ENCODE measurements around the gene FMN1. TPM values are rescaled to one million over a fixed set of nuclear protein-coding genes. Genes with fewer than 3 reads are reported as not detected.
A peak's percentile ranks its signal among the peaks of the same experiment; 100 is the strongest.

FMN1 gene
- total RNA-seq, 1 experiment from 2014 or later, result 11.5 TPM

- no peak for DNase-seq (ENCODE audit: low spot score)
Measured at GRCh38 chr15:33157371-33158037, 37.0 kb downstream of the FMN1 start.

DNA sequence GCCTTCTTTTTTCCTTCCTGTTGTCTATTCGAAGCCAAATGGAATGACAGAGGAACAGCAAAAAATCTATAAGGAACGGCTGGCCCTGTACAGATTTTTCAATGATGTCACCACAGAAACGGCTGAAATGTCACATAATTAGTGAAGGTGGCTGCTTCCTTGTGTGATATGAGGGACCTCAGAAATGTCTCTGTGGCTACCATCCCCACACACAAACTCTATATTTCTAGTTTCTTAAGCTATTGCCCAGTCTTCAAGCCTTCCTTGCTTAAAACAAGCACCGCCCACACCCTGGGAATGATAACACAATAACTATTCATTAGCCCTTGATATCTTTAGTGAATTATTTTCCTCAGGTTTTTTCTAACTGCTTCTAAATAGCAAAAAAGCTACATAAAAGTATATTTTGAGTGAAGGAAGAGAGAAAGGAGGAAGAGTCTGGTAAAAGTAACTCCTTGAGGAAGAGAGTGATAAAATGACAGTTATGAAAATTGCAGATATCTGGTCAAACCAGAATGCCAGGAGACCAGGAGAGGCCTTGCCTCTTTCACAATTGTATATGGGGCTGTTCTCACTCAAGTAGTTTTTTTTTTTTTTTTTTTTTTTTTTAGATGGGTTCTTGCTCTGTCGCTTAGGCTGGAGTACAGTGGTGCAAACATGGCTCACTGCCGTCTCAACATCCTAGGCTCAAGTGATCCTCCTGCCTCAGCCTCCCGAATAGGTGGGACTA, 38.7 kb downstream of the FMN1 start:
- peak; percentile 24 for DNase-seq (ENCODE audit: low spot score)

- DNase-seq (ENCODE audit: low spot score), result peak; percentile 19
Measured at GRCh38 chr15:33154351-33155166, 40.0 kb downstream of the FMN1 start.

DNA sequence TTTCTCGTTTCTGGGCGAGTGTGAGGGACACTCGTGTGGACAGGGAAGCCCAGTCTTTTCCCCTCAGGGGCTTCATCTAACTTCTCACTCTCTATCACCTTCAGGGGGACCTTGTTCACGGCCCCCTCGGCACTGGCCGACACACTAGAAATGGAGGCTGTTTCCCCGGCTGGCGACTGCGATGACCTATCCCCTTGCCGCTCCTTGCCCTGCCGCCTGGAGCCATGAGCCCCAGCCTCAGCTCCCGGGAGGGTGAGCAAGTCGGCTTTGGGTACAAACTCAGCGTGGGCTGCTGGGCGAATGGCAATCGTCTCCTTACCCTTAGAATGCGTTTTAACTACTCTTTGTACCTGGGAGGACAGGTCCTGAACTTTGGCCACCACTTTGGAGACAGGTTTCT, 41.0 kb downstream of the FMN1 start:
- DNase-seq (ENCODE audit: low spot score), result no peak

DNA sequence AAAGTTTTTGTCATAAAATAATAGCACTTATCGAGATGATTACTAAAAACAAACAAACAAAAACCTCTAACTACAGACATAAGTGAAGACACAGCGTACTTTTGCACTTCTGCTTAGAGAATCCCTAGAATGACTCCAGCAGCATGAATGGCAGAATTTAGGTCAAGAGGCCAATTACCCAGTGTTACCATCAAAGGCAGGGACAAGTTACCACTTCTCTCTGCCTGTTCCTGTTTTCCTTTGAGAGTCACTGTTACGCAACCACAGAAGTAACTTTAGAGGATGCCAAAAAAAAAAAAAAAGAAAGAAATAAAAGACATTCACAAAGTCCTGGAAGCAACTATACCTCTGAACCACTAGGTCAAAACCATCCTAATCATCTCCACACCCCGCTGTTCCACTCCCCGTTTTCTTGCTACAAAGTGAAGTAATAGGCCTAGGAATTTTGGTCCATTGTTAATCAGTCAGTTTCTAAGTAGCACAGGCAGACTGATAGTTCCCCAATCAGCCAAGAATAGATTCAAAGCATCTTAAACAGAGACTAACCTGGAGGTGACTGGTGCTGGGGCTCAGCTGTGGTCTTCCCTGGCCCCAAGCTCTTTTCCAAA, 41.9 kb downstream of the FMN1 start:
- DNase-seq (ENCODE audit: low spot score), result no peak

- no peak for DNase-seq (ENCODE audit: low spot score)
Measured at GRCh38 chr15:33150971-33151370, 43.5 kb downstream of the FMN1 start.

- DNase-seq (ENCODE audit: low spot score), result peak; percentile 74
Measured at GRCh38 chr15:33150431-33150941, 44.0 kb downstream of the FMN1 start.

- DNase-seq (ENCODE audit: low spot score), result peak; percentile 64
Measured at GRCh38 chr15:33149919-33150318, 44.6 kb downstream of the FMN1 start.

DNA sequence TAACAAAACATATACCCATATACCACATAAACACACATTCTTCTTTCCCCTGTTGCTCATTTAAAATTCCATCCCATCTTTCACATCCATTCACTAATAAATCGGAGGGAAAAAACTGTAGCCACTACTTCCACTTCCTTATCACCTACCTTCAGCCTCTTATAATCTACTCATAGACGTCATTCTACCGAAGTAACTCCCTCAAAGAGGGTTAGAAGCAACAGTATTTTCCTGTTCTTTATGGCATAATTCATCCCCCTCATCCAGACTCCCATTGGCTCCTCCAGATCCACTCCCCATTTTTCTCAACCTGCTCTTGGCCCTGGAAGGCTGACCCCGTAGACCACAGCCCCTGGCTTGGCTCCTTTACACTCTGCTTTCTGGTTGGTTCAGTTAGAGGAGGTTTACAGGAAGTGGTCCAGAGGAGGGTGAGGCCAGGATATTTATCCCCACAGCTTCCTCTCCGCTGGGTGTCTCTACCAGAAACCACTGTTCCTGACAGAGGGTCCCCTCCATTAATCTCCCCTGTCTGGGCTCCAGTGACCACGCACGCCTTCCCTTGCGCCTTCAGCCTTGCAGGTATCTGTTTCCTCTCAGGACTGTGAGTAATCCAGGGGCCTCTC, 46.3 kb downstream of the FMN1 start:
- DNase-seq (ENCODE audit: low spot score), result no peak

GRCh38 chr15:33146051-33146450, 48.5 kb downstream of the FMN1 start:
- no peak for DNase-seq (ENCODE audit: low spot score)

DNA sequence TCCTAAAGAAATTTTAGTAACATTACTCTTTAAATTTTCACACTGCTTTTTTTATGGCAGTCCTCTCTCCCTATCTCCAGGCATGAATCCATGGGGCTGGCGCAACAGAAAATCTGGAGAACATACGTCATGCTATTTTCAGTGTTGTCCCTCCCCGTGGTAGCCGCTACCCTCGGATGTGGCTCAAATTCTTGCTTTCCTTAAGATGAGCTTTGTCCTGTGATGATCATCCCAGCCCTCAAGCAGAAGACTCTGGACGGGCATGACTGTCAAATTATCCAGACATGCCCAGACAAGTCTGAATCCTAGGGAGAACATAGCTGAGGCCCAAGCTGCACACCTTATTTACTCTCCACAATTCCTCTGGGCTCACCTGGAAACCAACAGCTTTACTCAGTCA, 49.1 kb downstream of the FMN1 start:
- DNase-seq (ENCODE audit: low spot score), result no peak

GRCh38 chr15:33142708-33143107, 51.8 kb downstream of the FMN1 start:
- no peak for DNase-seq (ENCODE audit: low spot score)

DNA sequence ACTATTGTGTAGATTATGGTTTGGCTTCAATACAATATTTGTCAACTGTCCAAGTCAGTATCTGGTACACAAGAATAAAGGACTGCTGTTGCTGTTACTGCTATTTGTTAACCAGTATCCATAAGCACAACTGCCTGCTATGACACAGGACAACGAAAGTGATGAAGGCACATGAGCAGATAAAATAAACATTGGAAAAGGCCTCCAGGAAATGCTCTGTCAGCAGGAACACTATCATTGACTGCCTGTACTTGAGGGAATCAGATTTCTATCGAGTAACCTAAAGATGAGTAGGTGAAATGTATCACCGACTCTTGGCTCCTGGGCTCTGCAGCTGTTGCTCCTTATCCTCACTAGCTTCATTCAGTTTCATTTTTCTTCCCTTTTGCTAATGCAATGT, 56.5 kb downstream of the FMN1 start:
- DNase-seq (ENCODE audit: low spot score), result no peak

DNA sequence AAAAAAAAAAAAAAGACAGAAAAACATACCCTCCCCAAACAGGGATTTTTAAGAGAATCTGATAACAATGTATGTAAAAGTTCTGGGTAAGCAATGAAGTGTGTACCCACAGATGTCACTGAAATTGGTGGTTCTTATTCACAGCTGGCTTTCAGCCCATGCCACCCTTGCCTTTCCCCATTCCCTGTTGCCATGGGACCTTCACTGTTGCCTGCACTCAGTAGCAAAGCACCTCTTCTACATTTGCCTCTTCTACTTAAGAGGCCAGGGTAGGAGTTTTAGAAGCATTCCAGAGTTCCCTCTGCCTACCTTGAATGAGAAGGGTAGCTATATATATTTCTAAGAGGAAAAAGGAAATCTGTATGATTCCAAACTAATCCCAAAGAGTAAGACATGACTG, 57.4 kb downstream of the FMN1 start:
- DNase-seq (ENCODE audit: low spot score), result no peak

GRCh38 chr15:33136353-33136752, 58.2 kb downstream of the FMN1 start:
- no peak for DNase-seq (ENCODE audit: low spot score)

- DNase-seq (ENCODE audit: low spot score), result no peak
Measured at GRCh38 chr15:33135355-33135781, 59.1 kb downstream of the FMN1 start.

DNA sequence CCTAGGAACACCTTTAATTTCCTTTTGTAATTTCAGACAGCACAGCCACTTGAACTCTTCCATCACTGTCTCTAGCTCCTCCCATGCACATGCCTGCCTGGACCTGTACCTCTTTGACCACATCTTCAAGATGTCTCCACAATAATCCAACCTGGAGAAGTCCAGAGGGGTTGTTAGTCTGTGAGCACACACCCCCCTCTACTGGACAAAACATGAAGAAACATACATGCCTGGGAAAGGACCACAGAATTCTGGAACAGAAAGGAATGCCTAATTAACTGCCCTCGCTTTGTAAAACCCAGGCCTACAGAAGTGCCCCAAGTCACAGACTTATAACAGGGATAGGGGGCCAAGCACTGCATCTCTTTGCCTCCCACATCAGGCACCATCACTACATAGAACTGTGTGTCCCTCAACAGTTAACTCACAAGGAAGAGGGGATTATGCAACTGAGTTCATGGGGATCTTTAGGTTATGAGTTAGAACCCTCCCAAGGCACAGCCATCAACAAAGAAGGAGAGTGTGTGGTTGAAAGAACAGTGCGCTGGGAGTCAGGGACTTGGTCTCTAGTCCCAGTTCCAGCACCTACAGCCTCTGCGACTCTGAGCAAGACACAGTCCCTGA, 61.7 kb downstream of the FMN1 start:
- peak; percentile 90 for DNase-seq (ENCODE audit: low spot score)

DNA sequence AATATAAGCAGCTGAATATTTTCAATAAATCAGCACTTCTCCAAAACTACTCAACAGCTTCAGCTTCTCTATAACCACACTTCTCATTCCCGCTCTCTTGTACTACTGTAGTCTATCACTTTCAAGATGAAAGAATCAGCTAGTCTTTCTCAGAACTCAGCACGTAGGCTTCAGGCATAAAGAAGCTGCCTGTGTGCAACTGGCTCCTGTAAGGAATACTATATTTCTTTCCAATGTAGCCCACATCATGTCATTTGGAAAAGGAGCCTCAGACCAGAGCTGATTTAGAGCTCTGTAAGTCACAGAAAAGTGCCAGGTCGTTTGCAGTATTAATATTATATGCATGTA, 62.3 kb downstream of the FMN1 start:
- DNase-seq (ENCODE audit: low spot score), result peak; percentile 16

DNA sequence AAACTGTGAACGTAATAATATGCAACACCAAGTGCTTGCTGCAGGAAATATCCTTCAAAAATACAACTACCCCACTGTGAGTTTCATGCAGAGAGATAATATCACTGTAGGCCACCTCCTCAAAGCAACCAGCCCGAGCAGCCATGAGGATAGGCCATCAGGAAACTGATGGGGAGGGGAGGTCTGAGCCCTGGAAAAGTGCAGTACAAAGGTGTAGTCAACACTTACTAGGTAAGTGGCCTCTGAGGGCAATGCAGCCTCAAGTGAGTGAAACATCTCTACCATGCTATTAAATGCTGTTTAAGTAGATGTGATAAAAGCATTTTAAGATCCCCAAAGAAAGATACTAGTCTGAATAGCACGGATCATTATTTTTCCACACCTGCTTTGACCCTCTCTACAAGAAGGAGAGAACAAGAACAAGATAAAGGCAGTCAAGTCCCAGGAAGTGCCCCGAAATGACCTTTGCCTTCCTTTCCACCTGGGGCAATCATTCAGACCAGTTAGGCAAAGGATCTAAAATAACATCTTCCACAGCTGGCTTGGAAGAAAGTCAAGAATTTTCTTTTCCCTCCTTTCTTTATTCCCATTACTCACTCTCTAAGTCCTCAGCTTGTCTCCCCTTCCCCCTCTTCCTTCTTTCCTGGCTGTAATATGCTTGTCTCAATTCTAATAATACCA, 62.8 kb downstream of the FMN1 start:
- DNase-seq (ENCODE audit: low spot score), result peak; percentile 23

- peak; percentile 95 for DNase-seq (ENCODE audit: low spot score)
Measured at GRCh38 chr15:33126559-33127290, 67.8 kb downstream of the FMN1 start.
